ENCODE results near the gene SESN1. TPM values are rescaled to one million over a fixed set of nuclear protein-coding genes. Genes with fewer than 3 reads are reported as not detected.
A peak's percentile ranks its signal among the peaks of the same experiment; 100 is the strongest.

The SESN1 gene
- total and polyA plus RNA-seq, 9 of the 15 experiments (the other 6 are each of a cell fraction or from before 2014, with no cell fraction given), result 3.1 to 13.0 (median 7.4) TPM

DNA sequence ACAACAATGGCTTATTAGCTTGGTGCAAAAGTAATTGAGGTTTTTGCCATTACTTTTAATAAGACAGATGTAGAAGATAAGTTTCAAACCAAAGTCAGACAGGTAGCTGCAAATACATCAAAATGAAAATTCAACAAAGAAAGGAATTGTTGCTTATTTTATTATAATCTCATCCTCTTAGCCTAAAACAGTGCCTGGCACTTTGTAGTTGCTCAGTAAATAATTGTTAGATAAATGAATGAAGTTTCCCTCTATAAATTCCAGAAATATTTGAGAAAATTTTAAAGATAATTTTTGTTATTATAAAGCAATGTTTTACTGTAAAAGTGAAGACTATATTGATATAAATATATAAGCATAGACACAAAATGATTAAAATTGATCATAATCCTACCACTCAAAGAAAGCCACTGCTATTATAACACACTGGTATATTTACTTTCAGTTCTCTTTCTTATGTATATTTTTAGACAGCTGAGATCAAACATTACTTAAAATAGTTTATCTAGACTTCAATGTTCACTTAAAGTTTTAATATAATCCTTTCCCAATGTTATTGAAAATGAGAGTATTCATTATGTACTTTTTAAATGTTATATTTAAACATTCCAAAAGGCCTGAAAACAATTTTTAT lies 42.5 kb downstream of the SESN1 start:
- ChIA-PET POLR2A (interaction anchor here (0.6 kb wide), 1 partner anchor 1259 kb away, joined by 3 read pairs; no protein-coding TSS in a partner anchor), CTCF (ENCODE audit: low intra/inter-chr PET ratio) (no interaction called here)
- Histone ChIP-seq H4K20me1 (replicated peaks; ENCODE audit: control insufficient read depth, insufficient read depth, low read length) (no peaks in the 10 kb centered on the region), H3K9me1 (ENCODE audit: control insufficient read depth, insufficient read depth, low read length) (no peaks in the 10 kb centered on the region), H3K79me2 (ENCODE audit: control insufficient read depth, insufficient read depth, low read length) (0 out of 3 replicates have a peak, but pooled peaks cover 2% of the 10 kb centered on the region), H3K27ac (ENCODE audit: extremely low read depth, low read depth, low read length) (no peak overlapping the region), H3K4me1 (replicated peaks in 1 of 2; ENCODE audit: control insufficient read depth in 2 of 2, insufficient read depth in 2 of 2, low read length in 2 of 2) (peaks cover 0 to 17% of the 10 kb centered on the region in 2 experiments; a peak in 2 of 5 replicates), H3K9me3 (replicated peaks; ENCODE audit: control insufficient read depth, insufficient read depth, low read depth, low read length) (no peaks in the 10 kb centered on the region), H3K4me3 (no peak overlapping the region), H3K9ac (ENCODE audit: insufficient read depth in 1 of 2, low read depth in 2 of 2, low read length in 2 of 2) (no peak overlapping the region), H3K4me2 (ENCODE audit: insufficient read depth, low read length) (no peak overlapping the region), H3K36me3 (ENCODE audit: control insufficient read depth, insufficient read depth, low read length) (no peaks in the 10 kb centered on the region), H2AFZ (ENCODE audit: low read depth, low read length) (no peak overlapping the region), H3K27me3 (ENCODE audit: control insufficient read depth in 2 of 2, insufficient read depth in 2 of 2, low read length in 2 of 2) (no peaks in the 10 kb centered on the region)
- intact Hi-C loops (cut with micrococcal nuclease), result no loop called here
- DNase-seq (ENCODE audit: extremely low read depth in 1 of 4, low spot score in 3 of 4) (no peak), FAIRE-seq (no peak), ATAC-seq (no peak)
- BruUV-seq (replicated peaks), result no TSS peak
- TF ChIP-seq USF2 (CRISPR knock-in tag; IDR thresholded peaks at IDR 0.05) (no peak), ZNF431 (CRISPR knock-in tag; IDR thresholded peaks at IDR 0.05) (no peak), RBM25 (IDR thresholded peaks at IDR 0.05; ENCODE audit: low read depth, low read length, severe bottlenecking) (peak; percentile 10), HIVEP1 (CRISPR knock-in tag; IDR thresholded peaks at IDR 0.05) (no peak), KLF1 (tag; IDR thresholded peaks at IDR 0.05) (no peak)
- in situ Hi-C loops (cut with MboI), result loop anchor here (25.0 kb wide), 1 partner anchor 140 kb away; no protein-coding TSS in a partner anchor
